ENCODE results near the gene TMEM266.

TMEM266 gene

GRCh38 chr15:76127169-76127568, 67.4 kb downstream of the TMEM266 start:
- DNase-seq (ENCODE audit: extremely low read depth in 1 of 2, low read depth in 1 of 2): no peak

- no peak for DNase-seq (ENCODE audit: extremely low read depth in 1 of 2, low read depth in 1 of 2)
Measured at GRCh38 chr15:76127880-76128279, 68.1 kb downstream of the TMEM266 start.

DNA sequence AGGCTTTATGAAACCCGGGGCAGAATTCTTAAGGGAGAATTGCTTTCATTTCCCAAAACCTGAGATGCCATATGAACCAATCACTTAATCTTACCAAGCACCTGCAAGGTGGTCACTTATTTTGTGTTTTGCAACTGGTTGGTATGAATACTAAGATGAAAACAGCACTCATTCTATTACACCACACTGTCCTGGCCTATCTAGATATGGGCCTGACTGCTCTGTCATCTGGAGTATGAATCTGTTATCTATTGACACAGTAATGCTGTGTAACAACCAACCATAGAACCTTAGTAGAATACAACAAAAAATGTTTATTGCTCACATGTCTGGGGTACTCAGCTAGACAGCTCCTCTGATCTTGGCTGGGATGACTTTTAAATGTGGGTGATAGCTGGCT, 74.8 kb downstream of the TMEM266 start:
- no peak for DNase-seq (ENCODE audit: extremely low read depth in 1 of 2, low read depth in 1 of 2)

DNA sequence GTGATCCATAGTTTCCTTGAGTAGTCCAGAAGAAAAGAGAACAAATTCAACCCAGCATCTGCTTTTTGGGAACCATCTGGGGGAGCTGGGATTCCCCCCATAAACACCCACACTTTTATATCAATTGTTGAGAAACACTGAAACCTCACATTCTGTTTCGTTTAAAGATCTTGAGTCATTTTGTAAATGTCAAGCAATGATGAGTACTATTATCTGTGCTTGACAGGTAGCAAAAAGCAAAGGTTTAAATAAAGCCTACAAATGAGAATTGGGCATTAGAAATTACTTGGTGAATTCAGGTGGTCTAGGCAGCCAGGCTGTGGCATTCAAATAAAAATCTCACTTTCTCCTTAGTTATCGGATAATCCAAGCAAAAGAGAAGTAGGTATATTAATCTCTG, 75.7 kb downstream of the TMEM266 start:
- DNase-seq (ENCODE audit: extremely low read depth in 1 of 2, low read depth in 1 of 2): no peak

- DNase-seq (ENCODE audit: extremely low read depth in 1 of 2, low read depth in 1 of 2): no peak
Measured at GRCh38 chr15:76138436-76138835, 78.7 kb downstream of the TMEM266 start.

DNA sequence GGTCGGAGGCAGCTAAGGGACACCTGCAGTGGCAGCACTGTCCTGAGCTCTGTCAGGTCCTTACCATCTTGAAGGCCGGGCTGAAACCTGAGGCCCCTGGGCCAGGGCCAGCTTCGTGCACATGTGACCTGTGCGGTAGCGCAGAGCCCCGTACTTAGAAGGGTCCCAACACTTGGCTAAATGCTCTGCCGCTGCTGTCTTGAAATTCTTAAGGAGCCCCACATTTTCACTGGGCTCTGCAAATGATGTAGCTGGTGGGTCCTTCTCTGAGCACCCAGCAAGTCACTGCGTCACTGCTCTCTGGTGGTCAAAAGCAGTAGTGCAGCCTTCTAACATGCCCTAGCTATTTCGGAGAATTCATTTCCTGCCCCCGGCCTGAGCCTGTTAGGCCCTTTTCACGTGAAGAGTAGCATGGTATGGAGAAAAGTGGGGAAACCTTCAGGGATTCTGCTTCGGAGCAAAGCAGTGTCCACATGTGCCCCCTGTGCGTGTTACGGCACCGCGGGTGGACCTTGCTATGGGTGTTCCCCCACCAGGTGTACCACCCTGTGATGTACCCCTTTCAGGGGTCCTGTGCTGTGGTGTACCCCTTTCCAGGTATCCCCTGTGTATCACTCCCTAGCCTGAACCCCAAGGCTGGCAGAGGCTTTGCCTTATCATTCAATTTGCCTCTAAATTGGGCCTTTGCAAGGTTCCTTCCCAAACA, 79.7 kb downstream of the TMEM266 start:
- peak; percentile 48 to 57 for DNase-seq (ENCODE audit: extremely low read depth in 1 of 2, low read depth in 1 of 2)

- no peak for DNase-seq (ENCODE audit: extremely low read depth in 1 of 2, low read depth in 1 of 2)
Measured at GRCh38 chr15:76140074-76140464, 80.3 kb downstream of the TMEM266 start.

- DNase-seq (ENCODE audit: extremely low read depth in 1 of 2, low read depth in 1 of 2): no peak
Measured at GRCh38 chr15:76146812-76147211, 87.0 kb downstream of the TMEM266 start.

DNA sequence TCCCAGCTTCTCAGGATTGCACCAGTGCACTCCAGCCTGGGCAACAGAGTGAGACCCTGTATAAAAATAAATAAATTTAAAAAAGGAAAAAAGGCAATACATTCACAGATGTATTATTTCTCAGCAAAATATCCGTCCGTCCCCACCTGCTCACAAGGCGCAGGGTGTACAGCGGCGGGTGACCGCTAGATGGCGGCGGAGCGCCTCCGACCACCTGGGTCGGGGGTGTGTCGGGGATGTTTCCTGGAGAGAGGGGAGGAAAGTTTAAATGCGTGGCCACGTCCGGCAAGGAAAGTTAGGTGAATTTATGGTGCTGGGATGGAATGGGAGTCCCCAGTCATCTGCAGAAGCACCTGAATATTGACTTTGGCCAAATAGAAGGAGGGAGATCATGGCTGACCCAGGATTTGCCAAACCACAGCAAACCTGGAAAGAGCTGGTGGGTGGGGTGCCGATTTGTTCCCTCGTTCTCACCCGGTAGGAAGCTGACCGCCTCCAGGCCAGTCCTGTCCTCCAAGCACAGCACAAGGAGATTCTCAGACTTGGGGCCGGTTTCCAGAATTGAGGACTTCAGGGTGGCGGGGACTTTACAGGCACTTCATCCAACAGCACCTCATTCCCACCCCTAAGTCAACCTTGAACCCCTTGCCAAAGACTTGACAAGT, 88.3 kb downstream of the TMEM266 start:
- peak; percentile 33 to 40 for DNase-seq (ENCODE audit: extremely low read depth in 1 of 2, low read depth in 1 of 2)

DNA sequence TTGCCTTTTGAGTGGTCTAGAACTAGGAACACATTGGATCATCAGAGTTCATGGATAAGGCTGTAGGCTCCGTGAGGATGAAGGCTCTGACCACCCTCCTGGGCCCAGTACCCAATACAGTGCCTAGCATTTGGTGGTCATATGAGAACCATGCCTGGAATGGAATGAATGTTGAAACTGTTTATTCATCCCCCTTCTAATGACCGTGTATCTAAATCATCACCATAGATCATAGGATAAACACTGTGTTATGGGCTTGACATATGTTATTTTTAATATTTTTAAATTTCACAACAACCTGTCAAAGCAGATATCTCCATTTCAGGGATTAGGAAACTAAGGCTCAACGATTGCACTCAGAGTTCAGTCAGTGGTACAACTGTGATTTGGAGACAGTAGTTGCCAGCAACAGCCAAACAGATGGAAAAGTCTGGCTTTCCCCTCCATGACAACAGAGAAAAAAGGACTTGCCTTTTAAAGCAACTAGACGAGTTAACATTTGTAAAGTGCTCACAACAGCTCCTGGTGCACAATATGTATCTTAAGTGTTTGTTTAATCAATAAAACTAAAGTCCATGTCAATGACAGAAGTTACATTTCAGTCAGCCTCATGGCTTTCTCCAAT, 89.6 kb downstream of the TMEM266 start:
- DNase-seq (ENCODE audit: extremely low read depth in 1 of 2, low read depth in 1 of 2): no peak

DNA sequence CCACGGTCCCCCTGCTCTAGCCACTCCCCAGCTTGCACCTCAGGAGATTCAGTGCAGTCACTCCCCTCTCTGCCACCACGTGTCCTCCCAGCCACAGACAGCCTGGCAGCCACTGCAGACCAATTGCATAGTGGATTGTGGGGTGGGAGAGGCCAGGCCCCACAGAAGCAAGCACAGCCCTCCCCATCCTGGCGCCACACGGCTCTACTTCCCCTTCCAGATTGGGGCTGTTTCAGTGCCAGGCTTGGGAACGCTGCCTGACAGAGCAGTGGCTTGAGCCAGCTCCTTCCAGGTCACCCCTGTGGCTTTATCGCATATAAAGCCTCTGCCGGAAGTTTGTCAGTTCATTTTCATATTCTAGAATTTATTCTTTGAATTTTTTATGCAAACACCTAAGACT, 90.7 kb downstream of the TMEM266 start:
- no peak for DNase-seq (ENCODE audit: extremely low read depth in 1 of 2, low read depth in 1 of 2)

GRCh38 chr15:76150971-76151598, 91.3 kb downstream of the TMEM266 start:
- peak; percentile 63 to 73 for DNase-seq (ENCODE audit: extremely low read depth in 1 of 2, low read depth in 1 of 2)

DNA sequence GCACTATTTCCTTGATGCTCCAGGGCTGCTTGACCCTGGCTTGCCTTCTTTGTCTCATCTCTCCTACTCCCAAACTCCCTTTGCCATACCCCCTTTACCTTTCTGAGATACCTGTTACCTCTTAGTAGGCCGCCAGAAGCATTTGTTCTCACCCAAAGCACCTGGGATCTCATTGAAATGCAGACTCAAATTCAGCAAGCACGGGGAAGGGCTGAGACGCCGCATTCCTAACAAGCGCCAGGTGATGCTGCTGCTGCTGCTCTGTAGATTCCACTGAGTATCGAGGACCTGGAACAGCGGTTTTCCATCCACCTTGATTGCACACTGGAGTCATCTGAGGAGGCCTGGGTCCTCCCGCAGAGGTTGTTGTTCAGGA, 91.8 kb downstream of the TMEM266 start:
- DNase-seq (ENCODE audit: extremely low read depth in 1 of 2, low read depth in 1 of 2): no peak

- DNase-seq (ENCODE audit: extremely low read depth in 1 of 2, low read depth in 1 of 2): no peak
Measured at GRCh38 chr15:76152197-76152596, 92.4 kb downstream of the TMEM266 start.

- DNase-seq (ENCODE audit: extremely low read depth in 1 of 2, low read depth in 1 of 2): no peak
Measured at GRCh38 chr15:76153241-76154197, 93.7 kb downstream of the TMEM266 start.

DNA sequence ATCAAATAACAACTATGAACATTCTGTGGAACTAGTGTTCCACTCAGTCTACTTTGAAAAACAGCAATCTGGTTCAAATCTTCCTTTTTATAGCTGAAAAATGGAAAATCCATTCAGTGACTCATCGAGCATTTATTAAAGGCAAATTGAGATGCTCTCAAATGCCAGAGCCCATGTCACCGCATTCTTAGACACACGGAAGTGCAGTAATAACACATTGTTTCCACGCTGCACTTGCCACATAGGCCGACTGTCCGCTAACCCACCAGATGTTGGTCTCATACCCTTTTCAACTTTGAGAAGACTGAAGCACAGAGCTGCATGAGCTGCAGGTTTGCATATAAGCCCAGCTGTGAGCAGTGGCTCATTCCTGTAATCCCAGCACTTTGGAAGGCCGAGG, 95.9 kb downstream of the TMEM266 start:
- DNase-seq (ENCODE audit: extremely low read depth in 1 of 2, low read depth in 1 of 2): no peak

DNA sequence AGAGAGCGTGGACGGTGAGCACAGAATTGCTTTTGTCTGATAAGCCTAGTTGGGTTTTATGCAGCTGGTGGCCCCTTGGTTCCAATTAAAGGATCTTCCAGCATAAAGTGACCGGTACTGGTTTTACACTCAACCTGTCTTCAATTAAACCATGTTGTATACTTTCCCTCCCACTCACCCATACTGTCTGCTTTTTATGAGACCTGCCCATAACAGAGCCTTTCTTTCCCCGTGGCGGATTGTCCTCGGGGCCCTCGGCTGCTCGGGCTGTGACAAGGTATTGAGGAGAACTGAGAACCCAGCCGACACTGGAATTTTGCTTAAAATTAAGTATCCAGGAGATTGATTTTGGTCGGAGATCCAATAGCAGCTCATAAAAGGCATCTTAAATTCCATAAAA, 98.4 kb downstream of the TMEM266 start:
- DNase-seq (ENCODE audit: extremely low read depth in 1 of 2, low read depth in 1 of 2): no peak

DNA sequence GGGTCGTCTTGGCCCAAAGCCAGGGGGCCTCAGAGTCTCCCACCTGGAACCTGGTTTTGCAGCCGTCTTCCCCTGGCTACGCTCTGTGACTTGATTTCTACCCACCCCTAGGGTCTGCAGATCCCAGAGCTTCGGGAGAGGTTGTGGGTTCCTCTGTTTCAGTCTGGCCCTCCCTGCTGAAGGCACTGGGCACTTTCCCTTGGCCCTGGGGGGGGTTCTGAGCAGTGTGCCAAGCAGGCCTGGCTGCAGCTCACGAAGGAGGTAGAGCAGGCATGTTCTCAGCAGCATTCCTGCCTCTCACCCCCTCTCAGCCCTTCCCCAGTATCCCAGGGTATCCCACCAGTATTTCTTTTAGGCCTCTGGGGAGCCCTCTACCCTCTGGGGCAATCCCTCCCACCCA, 99.0 kb downstream of the TMEM266 start:
- no peak for DNase-seq (ENCODE audit: extremely low read depth in 1 of 2, low read depth in 1 of 2)

GRCh38 chr15:76159282-76159681, 99.5 kb downstream of the TMEM266 start:
- DNase-seq (ENCODE audit: extremely low read depth in 1 of 2, low read depth in 1 of 2): no peak

DNA sequence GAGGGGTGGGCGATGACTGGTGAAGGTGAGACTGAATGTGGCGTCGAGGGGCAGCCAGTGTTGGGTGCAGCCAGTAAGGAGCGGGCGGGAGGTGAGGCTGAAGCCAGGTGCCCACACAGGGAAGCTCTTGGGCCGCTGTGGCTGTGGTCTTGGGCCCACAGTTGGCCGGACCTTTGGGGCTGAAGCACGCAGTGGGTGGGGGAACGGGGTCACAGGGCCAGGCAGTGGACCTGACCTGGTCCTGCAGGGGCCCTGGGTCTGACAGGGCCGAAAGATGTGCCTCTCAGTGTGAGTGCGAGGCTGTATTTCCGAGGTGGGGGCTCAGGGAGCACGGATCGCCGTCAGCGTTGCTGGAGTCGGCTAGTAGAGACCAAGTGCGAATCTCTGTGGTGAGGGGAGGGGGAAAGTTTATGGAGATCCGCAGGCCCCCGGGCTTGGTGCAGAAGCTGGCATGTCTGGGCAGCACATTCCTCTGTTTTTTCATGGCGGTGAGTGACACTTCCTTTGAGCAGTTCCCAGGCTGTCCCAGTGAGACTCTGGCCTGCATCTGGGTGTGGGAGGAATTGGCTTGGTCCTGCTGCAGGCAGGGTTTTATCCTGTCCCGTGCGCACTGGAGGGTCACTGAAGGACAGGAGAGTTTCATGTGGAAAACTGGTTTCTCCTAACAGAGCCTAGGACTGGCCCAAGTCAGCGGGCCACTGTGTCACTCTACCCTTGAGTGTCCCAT, 100.8 kb downstream of the TMEM266 start:
- no peak for DNase-seq (ENCODE audit: extremely low read depth in 1 of 2, low read depth in 1 of 2)
